Activated CD8-positive, alpha-beta memory T cell treated with anti-CD3 and anti-CD28 coated beads, Interleukin-2, amount 50 U/mL, for 1 hour (primary cell): Measurements from ENCODE around the gene CCL20.
"Not testable (repeated sequence)": the region's sequence is repeated elsewhere in the genome, so short reads cannot be mapped to it uniquely, and the experiment has no call there.

Experiments used
- DNase-seq: peaks from one replicate; pipeline ENCODE4 v3.0.0-alpha.2; 2020; ENCODE audit errors: extremely low read depth

The CCL20 gene

GRCh38 chr2:227834423-227834822, 20.8 kb downstream of the CCL20 start:
- DNase-seq: no peak

DNA sequence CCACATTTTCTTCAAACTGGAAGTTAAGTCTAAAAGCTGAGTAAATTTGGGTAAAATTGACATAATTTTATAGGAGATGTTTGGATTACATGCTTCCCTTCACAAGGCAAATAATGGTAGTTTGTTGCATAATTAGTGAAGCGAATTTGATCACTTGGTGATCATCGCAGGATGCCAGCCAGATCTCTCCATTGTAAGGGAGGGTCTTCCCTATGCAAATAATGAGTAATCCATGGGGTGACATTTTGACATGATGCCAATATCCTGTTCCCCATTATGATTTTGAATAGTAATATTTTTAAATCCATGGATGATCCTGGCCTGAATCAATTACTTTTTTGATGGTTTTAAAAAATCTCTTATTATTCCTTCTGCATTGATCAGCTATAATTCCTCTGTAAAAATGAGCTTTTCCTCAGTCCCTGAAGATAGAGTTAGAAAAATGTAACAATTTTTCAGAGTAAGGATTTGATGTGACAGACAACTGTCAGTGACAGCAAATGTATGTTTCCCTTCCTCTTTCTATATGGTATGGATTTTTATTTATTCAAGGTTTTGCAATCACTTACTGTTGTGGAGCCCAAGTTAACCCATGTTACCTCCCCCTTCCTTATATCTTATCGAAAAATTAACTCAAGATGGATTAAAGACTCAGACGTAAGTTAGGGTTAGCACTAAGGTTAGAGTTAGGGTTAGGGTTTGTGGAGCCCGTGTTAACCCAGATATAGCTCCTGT, 21.4 kb downstream of the CCL20 start:
- no peak for DNase-seq

DNA sequence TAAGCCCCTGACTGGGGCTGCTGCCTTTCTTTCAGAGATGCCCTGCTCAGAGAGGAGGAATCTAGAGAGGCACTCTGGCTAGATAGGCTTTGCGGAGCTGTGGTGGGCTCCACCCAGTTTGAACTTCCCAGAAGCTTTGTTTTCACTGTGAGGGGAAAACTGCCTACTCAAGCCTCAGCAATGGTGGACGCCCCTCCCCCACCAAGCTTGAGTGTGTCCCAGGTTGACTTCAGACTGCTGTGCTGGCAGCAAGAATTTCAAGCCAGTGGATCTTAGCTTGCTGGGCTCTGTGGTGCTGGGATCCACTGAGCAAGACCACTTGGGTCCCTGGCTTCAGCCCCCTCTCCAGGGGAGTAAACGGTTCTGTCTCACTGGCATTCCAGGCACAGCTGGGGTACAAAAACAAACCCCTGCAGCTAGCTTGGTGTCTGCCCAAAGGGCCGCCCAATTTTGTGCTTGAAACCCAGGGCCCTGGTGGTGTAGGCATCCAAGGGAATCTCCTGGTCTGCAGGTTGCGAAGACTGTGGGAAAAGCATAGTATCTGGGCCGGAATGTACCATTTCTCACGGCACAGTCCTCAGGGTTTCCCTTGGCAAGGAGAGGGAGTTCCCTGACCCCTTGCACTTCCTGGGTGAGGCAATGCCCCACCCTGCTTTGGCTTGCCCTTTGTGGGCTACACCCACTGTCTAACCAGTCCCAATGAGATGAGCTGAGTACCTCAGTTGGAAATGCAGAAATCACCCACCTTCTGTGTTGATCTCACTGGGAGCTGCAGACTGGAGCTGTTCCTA, 25.9 kb downstream of the CCL20 start:
- not testable (repeated sequence) for DNase-seq

- no peak for DNase-seq
These were observed 33.2 kb downstream of the CCL20 start for GRCh38 chr2:227846831-227847230.

DNA sequence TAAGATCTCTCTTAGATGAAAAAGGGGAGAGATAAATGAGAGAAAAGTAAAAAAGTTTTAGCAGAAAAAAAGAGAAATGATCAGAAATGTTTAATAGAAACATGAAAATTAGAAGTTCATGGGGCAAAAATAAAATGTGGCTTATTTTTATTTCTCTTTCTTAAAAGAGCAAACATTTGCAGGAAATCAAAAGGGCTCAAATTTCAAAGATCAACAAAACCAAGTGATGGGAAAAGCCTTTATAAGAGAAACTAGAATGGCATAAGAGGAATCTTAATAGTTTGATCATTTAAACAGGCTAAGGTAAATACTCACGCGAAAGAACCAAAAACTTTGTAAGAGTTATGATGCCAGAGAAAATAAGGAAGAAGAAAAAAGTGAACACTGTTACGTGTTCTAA, 34.5 kb downstream of the CCL20 start:
- no peak for DNase-seq

DNA sequence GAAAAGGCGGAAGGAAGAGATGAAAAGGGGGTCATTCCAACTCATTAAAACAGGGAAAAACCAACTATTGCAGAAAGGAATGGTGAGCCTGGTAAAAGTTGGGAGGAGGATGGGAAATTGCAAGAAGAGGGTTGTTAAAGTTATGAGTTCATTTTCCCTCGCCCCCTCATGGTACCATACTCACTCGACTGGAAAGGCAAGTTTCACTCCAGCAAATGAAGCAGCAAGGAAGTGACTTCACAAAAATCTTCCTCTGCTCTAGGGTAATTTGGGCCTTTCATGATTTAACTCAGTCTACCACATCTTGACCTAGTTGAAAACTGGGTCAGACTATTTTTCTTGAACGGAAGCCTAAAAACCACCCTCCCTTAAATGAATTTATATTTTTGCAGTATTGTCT, 34.9 kb downstream of the CCL20 start:
- no peak for DNase-seq

GRCh38 chr2:227849906-227850305, 36.3 kb downstream of the CCL20 start:
- no peak for DNase-seq

GRCh38 chr2:227853204-227853629, 39.6 kb downstream of the CCL20 start:
- DNase-seq: no peak

DNA sequence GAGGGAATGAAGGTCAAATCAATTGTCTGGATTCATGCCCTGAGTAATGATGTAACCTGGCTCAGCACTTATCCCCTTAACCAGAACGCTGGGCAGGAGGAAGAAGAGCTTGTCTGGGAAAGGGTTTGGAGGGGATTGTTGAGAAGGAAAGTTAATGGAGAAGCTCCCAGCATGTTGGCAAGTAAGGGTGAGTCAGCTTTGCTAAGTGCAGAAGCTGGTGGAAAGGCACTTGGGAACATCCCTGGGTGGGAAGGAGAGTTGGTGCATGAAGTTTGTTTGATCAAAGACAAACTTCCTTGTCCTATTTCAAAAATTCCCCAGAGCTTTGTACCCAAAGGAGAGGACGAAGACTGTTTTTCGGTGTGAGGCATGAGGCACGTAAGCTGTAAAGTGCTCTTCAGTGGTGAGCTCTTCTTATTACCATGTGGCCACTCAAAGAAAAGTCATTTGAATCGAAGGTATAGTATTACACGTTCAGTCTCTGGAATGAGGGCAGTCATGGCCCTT, 40.2 kb downstream of the CCL20 start:
- no peak for DNase-seq

- DNase-seq: no peak
These were observed 41.8 kb downstream of the CCL20 start for GRCh38 chr2:227855440-227855839.

DNA sequence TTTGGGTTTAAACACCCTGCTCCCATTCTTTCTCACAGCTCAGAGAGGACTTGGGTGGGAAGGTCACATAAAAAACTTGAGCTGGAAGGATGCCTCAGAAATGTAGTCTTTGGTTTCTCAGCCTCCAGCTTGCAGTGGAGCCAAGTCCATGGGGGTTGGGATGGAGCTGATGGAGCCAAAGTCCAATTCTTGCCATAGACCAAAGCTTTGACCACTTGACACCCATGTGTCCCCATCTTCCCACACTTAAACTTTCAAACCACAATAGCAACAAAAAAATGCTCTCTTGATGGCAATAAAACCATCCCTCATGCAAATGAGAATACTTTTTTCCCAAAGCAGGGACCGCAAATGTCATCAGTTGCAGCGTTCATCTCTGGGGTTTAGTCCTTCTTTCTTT, 43.1 kb downstream of the CCL20 start:
- no peak for DNase-seq

GRCh38 chr2:227860221-227860641, 46.6 kb downstream of the CCL20 start:
- DNase-seq: no peak

DNA sequence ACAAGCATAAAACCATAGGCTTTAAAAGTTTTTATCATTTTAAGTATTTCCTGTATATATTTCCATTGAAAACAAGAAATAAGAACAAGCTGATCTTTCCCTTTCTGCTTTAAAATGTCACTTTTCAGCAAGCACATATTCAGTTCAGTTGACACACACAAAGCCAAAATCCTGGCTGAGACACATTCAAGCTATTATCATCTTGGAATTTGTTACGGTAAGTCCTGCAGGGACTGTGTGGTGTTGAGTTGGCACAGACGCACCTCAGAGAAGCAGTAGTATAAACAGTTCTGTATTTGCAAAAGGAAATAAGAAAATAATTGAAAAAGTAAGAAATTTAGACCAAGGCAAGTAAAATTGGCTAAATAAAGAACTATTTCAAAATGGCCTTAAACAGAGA, 47.4 kb downstream of the CCL20 start:
- DNase-seq: no peak

- DNase-seq: no peak
These were observed 48.6 kb downstream of the CCL20 start for GRCh38 chr2:227862227-227862740.

- DNase-seq: no peak
These were observed 49.3 kb downstream of the CCL20 start for GRCh38 chr2:227862741-227863588.

DNA sequence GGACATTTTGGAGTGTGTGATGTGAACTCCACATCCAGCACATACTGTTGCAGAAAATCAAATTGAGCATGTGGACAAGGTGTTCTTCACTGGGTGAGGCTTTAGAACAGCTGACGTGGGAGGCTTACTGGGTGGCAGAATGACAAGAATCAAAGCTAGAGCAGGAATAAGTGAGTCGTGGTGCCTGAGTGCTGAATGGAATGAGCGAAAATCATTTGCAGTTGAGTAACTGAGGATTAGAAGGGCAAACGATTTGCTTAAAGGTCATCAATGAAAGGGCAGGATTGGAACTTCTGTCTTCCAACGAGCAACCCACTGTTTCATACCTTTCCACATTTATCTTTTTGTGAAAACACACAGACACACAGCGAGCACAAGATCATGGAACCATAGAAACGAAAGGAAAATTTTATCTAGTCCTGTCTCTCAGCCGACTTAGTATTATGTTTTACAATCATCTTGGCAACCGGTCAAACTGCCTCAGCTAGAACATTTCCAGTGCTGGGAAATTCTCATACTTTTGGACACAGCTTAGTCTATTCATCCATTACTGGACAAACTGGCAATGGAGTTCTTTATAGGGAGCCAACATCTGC, 50.6 kb downstream of the CCL20 start:
- no peak for DNase-seq

GRCh38 chr2:227865291-227865690, 51.6 kb downstream of the CCL20 start:
- DNase-seq: no peak
